GM19351 (cell line): Measurements from ENCODE around the gene CAPN10.

Source experiments
- ATAC-seq: cut with Tn5 transposase; IDR thresholded peaks from one replicate; pipeline ENCODE4 v1.9.1; 2021; ENCODE audit warnings: mild to moderate bottlenecking, moderate library complexity; ENCODE audit not compliant: unreplicated experiment

Gene CAPN10

GRCh38 chr2:240574386-240575100 lies 12.0 kb upstream of the CAPN10 start:
- no peak for ATAC-seq

GRCh38 chr2:240575101-240575965 lies 11.2 kb upstream of the CAPN10 start:
- ATAC-seq: no peak

- ATAC-seq: no peak
Observed at GRCh38 chr2:240576036-240576435, 10.5 kb upstream of the CAPN10 start.

- ATAC-seq: no peak
Observed at GRCh38 chr2:240576436-240577205, 9.9 kb upstream of the CAPN10 start.

- ATAC-seq: no peak
Observed at GRCh38 chr2:240577281-240578109, 9.0 kb upstream of the CAPN10 start.

GRCh38 chr2:240578110-240578450 lies 8.5 kb upstream of the CAPN10 start:
- ATAC-seq: no peak

- ATAC-seq: no peak
Observed at GRCh38 chr2:240578488-240578887, 8.0 kb upstream of the CAPN10 start.

GRCh38 chr2:240579071-240579762 lies 7.3 kb upstream of the CAPN10 start:
- ATAC-seq: no peak

GRCh38 chr2:240579771-240580614 lies 6.5 kb upstream of the CAPN10 start:
- ATAC-seq: peak; percentile 55

GRCh38 chr2:240581811-240582210 lies 4.7 kb upstream of the CAPN10 start:
- no peak for ATAC-seq

- no peak for ATAC-seq
Observed at GRCh38 chr2:240582781-240583180, 3.8 kb upstream of the CAPN10 start.

GRCh38 chr2:240583774-240584173 lies 2.8 kb upstream of the CAPN10 start:
- no peak for ATAC-seq

GRCh38 chr2:240584486-240585031 lies 2.0 kb upstream of the CAPN10 start:
- ATAC-seq: peak; percentile 62

- peak; percentile 28 for ATAC-seq
Observed at GRCh38 chr2:240585101-240585500, 1.4 kb upstream of the CAPN10 start.

- ATAC-seq: no peak
Observed at GRCh38 chr2:240585681-240586197, 795 bp upstream of the CAPN10 start.

GRCh38 chr2:240586919-240587800 lies 626 bp downstream of the CAPN10 start:
- ATAC-seq: no peak

- ATAC-seq: no peak
Observed at GRCh38 chr2:240588006-240588655, 1.6 kb downstream of the CAPN10 start.
